Natural killer cell treated with Interleukin-12 subunit alpha and Interleukin-12 subunit beta and Interleukin-15 and Interleukin-18, amount 100 ng/mL, for 72 hours (primary cell): Measurements from ENCODE around the gene OR4D1. TPM values are rescaled to one million over a fixed set of nuclear protein-coding genes. Genes with fewer than 3 reads are reported as not detected.

Source experiments
- ATAC-seq, 2 donors: fragments of 150-1000 bp; cut with Tn5 transposase in 1 of 2; sonication (Bioruptor Pico), chemical (Tn5 transposase) in 1 of 2; 2 replicates each; pipeline ENCODE4 v1.10.0; 2021
- DNase-seq: peaks from one replicate; pipeline ENCODE4 v3.0.0; 2022; ENCODE audit warnings: low spot score
- H3K27ac Mint-ChIP-seq, 2 donors: 1 replicate in 1 of 2; 2 replicates in 1 of 2; pipeline ENCODE4 v1.8.0; 2022; ENCODE audit warnings: mixed read lengths in 2 of 2, mild to moderate bottlenecking in 1 of 2, moderate library complexity in 1 of 2
- H3K27me3 Mint-ChIP-seq, 2 donors: 1 replicate in 1 of 2; 2 replicates in 1 of 2; pipeline ENCODE4 v1.8.0; 2022; ENCODE audit warnings: mixed read lengths in 2 of 2
- H3K36me3 Mint-ChIP-seq: one replicate; pipeline ENCODE4 v1.8.0; 2022; ENCODE audit warnings: mixed read lengths
- H3K4me1 Mint-ChIP-seq, 2 donors: 1 replicate in 1 of 2; 2 replicates in 1 of 2; pipeline ENCODE4 v1.8.0; 2022; ENCODE audit warnings: low read depth in 2 of 2, mixed read lengths in 2 of 2, mild to moderate bottlenecking in 1 of 2
- H3K4me3 Mint-ChIP-seq: one replicate; pipeline ENCODE4 v1.8.0; 2022; ENCODE audit warnings: mixed read lengths
- H3K9me3 Mint-ChIP-seq: 2 replicates; pipeline ENCODE4 v1.8.0; 2022; ENCODE audit warnings: mixed read lengths
- total RNA-seq, 2 donors: library from RNA; stranded (reverse); gene quantifications; one replicate each; pipeline ENCODE4 v1.2.3, GENCODE V29; 2022

The OR4D1 gene
- total RNA-seq, 2 donors from 2014 or later = 0.25 TPM; not detected in 1

DNA sequence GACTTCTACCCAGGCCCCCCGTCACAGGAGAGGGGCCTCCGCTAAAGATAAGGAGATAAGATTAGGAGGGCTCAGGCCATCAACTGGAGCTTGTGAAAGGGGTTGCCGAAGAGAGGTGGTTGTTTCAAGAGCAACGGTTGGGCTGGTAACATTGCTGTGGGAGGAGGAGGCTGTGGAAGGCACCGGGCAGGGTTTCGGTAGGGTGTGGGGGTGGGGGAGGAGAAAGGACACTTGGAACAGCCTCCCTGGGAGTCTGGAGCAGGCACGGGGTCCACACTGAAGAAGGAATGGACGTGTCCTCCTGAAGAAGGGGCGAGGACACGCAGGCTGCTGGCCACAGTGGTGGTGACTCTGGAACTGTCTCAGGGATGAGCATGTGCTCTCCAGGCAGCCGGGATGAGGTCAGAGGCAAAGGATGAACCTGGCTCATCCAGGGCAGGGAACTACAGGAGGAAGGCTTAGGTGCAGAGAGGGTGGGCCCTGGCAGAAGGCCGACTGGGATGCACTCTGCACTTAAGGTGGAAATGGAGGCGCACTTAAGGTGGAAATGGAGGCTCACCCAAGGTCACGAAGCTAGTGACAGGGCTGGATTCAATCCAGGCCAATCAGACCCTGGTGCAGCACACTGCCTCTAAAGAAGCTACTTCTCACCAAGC is 43.2 kb downstream of the OR4D1 start:
- Mint-ChIP-seq H3K27me3 (peaks cover 7 to 12% of the 10 kb centered on the region in 2 donors), H3K4me3 (no peak overlapping the region), H3K4me1 (peaks cover 0 to under 1% of the 10 kb centered on the region in 2 donors), H3K9me3 (no peaks in the 10 kb centered on the region), H3K27ac (no peak overlapping the region), H3K36me3 (no peaks in the 10 kb centered on the region)
- DNase-seq (no peak), ATAC-seq (no peak)

- H3K9me3 Mint-ChIP-seq = no peaks in the 10 kb centered on the region
- H3K36me3 Mint-ChIP-seq = no peaks in the 10 kb centered on the region
- H3K4me3 Mint-ChIP-seq = no peak within 1 kb of the TSS
- peaks cover 0 to 14% of the 10 kb centered on the region in 2 donors for H3K27me3 Mint-ChIP-seq
- no peak for DNase-seq
- ATAC-seq = no peak
- H3K4me1 Mint-ChIP-seq = no peaks in the 10 kb centered on the region
- H3K27ac Mint-ChIP-seq = no peak within 1 kb of the TSS
Observed at GRCh38 chr17:58192612-58193011, 44.4 kb downstream of the OR4D1 start, which contains the start of gene EPX. TSS of gene EPX (plus strand) at chr17:58192726. CDS start at chr17:58192847, 121 bp downstream.

DNA sequence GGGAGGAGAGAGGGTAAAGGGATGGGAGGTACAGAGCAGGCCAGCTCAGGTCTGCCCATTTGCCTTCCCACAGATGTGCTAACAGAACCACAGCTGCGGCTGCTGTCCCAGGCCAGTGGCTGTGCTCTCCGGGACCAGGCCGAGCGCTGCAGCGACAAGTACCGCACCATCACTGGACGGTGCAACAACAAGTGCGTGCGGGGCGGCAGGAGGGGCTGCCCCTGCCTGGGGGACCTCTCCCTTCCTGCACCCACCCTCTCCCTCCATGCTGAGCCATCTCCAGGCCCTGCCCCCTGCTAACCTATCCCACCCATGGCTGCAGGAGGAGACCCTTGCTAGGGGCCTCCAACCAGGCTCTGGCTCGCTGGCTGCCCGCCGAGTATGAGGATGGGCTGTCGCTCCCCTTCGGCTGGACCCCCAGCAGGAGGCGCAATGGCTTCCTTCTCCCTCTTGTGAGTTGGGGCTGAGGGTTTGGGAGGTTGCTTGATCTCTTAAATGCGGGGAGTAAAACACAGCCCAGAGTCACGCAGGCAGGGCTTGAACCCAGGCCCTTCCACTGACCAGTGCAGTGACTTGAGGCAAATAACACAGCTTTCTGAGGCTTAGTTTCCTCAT is 45.6 kb downstream of the OR4D1 start:
- DNase-seq (no peak), ATAC-seq (no peak)
- H3K36me3 Mint-ChIP-seq = no peaks in the 10 kb centered on the region
- H3K4me3 Mint-ChIP-seq = no peak overlapping the region
- H3K27me3 Mint-ChIP-seq = peaks cover 7 to 15% of the 10 kb centered on the region in 2 donors
- no peaks in the 10 kb centered on the region for H3K9me3 Mint-ChIP-seq
- H3K27ac Mint-ChIP-seq = no peak overlapping the region
- no peaks in the 10 kb centered on the region for H3K4me1 Mint-ChIP-seq

- Mint-ChIP-seq H3K27ac (no peak overlapping the region), H3K4me3 (no peak overlapping the region), H3K4me1 (no peaks in the 10 kb centered on the region), H3K36me3 (no peaks in the 10 kb centered on the region), H3K27me3 (peaks cover 7 to 15% of the 10 kb centered on the region in 2 donors), H3K9me3 (no peaks in the 10 kb centered on the region)
- ATAC-seq (no peak), DNase-seq (no peak)
Observed at GRCh38 chr17:58195518-58196123, 47.4 kb downstream of the OR4D1 start.

DNA sequence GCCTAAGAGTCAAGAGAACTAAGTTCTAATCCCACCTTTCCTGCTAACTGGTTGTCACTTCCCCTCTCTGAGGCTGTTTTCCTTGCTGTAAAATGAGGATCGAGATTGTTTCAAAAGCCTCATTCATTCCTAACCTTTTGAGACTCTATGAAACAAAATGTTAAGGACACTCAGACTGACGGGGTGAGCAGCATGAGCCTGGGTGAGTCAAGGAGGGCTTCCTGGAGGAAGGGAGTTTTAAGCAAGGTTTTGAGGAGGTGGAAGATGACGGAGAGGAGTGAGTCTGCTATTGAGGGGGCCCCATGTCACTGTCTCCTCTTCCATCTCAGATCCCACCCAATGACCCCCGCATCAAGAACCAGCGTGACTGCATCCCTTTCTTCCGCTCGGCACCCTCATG is 48.4 kb downstream of the OR4D1 start:
- ATAC-seq = no peak
- H3K27ac Mint-ChIP-seq = no peak overlapping the region
- no peak for DNase-seq
- no peaks in the 10 kb centered on the region for H3K9me3 Mint-ChIP-seq
- H3K27me3 Mint-ChIP-seq = peaks cover 7 to 12% of the 10 kb centered on the region in 2 donors
- H3K4me1 Mint-ChIP-seq = no peaks in the 10 kb centered on the region
- H3K36me3 Mint-ChIP-seq = no peaks in the 10 kb centered on the region
- H3K4me3 Mint-ChIP-seq = no peak overlapping the region

GRCh38 chr17:58200024-58200633 is 51.9 kb downstream of the OR4D1 start:
- Mint-ChIP-seq H3K4me3 (no peak overlapping the region), H3K4me1 (no peaks in the 10 kb centered on the region), H3K27me3 (peaks cover 7 to 12% of the 10 kb centered on the region in 2 donors), H3K27ac (no peak overlapping the region), H3K36me3 (no peaks in the 10 kb centered on the region), H3K9me3 (no peaks in the 10 kb centered on the region)
- peak; percentile 72 to 79 for ATAC-seq
- no peak for DNase-seq

- Mint-ChIP-seq H3K4me1 (no peaks in the 10 kb centered on the region), H3K27ac (no peak overlapping the region), H3K9me3 (no peaks in the 10 kb centered on the region), H3K4me3 (no peak overlapping the region), H3K36me3 (no peaks in the 10 kb centered on the region), H3K27me3 (peaks cover 6 to 7% of the 10 kb centered on the region in 2 donors)
- ATAC-seq (no peak), DNase-seq (no peak)
Observed at GRCh38 chr17:58202859-58203258, 54.7 kb downstream of the OR4D1 start.

DNA sequence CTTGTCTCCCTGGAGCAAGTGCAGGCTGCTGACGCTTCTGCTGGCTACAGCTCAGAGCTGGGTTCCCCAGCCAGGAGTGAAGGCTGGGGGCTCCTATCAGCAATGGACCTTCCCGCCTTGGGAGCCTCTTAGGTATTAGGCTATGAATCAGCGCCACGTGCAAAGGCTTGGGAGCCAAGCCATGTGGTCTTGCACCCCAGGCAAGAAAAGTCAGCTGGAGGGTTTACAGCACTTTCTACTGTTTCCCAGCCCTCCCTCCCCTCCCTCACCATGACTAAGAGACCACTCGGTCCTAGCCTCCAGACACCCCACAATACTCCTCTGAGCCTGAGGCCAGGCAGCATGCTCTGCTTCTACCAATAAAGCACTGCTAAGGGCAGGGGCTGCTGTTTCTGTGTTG is 56.6 kb downstream of the OR4D1 start:
- Mint-ChIP-seq H3K9me3 (no peaks in the 10 kb centered on the region), H3K4me1 (no peaks in the 10 kb centered on the region), H3K27ac (no peak overlapping the region), H3K36me3 (peaks cover 9% of the 10 kb centered on the region), H3K4me3 (no peak overlapping the region), H3K27me3 (peaks cover 0 to 3% of the 10 kb centered on the region in 2 donors)
- peak; percentile 44 for DNase-seq
- ATAC-seq = no peak

DNA sequence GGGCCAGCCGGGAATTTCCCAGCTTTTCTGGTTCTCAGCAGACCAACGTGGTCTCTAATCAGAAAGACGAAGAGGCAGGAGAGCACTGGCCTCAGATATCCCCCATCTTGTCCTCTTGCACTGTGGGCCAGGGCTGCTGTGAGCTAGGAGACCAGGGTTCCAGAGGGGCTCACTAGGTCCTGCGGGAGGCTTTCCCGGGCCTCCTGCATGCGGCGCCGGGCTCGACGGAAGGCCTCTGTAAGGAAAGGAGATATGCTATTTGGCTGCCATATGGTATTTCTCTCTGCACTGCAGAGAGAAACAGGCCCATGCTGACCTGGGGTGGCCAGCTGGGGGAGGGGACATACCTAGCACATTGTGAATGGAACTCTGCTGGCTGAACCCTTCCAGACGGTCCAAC is 57.8 kb downstream of the OR4D1 start:
- Mint-ChIP-seq H3K9me3 (no peaks in the 10 kb centered on the region), H3K4me3 (no peak overlapping the region), H3K27me3 (no peaks in the 10 kb centered on the region), H3K36me3 (peaks cover 14% of the 10 kb centered on the region), H3K4me1 (no peaks in the 10 kb centered on the region), H3K27ac (no peak overlapping the region)
- ATAC-seq (no peak), DNase-seq (no peak)

GRCh38 chr17:58207451-58207850 is 59.3 kb downstream of the OR4D1 start:
- no peak for DNase-seq
- H3K4me1 Mint-ChIP-seq = no peaks in the 10 kb centered on the region
- ATAC-seq = no peak
- no peaks in the 10 kb centered on the region for H3K27me3 Mint-ChIP-seq
- H3K27ac Mint-ChIP-seq = no peak overlapping the region
- H3K9me3 Mint-ChIP-seq = no peaks in the 10 kb centered on the region
- peaks cover 14% of the 10 kb centered on the region for H3K36me3 Mint-ChIP-seq
- H3K4me3 Mint-ChIP-seq = no peak overlapping the region

DNA sequence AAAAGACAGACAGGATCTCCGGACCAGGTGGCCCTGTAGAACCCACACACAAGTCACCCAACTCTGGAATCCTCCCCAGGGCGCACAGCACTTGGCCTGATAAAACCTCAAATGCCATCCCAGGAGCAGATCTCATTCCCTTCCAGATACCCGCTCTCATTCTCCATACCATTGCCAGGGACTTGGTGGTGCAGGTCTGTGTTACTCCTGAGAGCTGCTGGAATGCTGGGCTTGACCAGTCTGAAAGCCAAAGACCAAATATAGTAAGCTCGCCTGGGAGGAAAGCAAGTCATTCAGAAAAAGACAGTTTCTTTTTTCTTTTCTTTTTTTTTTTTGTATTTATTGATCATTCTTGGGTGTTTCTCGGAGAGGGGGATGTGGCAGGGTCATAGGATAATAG is 60.2 kb downstream of the OR4D1 start:
- H3K27ac Mint-ChIP-seq = no peak overlapping the region
- peaks cover 14% of the 10 kb centered on the region for H3K36me3 Mint-ChIP-seq
- ATAC-seq = no peak

More for the DNA sequence above, 60.2 kb downstream of the OR4D1 start:
- H3K9me3 Mint-ChIP-seq = no peaks in the 10 kb centered on the region
- no peak overlapping the region for H3K4me3 Mint-ChIP-seq
- no peak for DNase-seq
- no peaks in the 10 kb centered on the region for H3K27me3 Mint-ChIP-seq
- H3K4me1 Mint-ChIP-seq = no peaks in the 10 kb centered on the region
